ENCODE results near the gene RNF144B. TPM values are rescaled to one million over a fixed set of nuclear protein-coding genes. Genes with fewer than 3 reads are reported as not detected.

The RNF144B gene
- total RNA-seq, 2 donors from 2014 or later = 4.0 to 5.4 TPM

DNA sequence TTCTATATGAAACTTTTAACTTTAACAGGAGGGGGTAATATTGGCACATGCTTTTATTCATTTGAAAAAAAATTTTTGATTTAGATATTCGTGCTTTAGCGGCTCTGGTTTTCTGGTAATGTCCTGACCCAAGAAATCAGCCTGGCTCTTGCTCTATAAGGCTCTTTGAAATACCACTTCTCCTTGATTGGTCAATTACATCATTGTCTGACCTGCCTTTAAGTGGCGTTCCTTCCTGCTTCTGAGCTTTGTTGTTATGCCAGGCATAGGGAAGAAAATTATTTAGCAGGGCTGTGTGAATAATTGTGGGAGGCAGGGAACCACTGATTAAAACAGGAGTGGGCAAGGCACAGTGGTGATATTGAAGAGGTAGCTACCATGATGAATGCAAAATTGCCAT, 3.9 kb downstream of the RNF144B start:
- no peaks in the 10 kb centered on the region for H3K9me3 ChIP-seq
- WGBS, 2 donors = 57 to 63% methylated on average over 3 of the region's 3 CpGs
- peak overlapping the region in 3 of 4 donors; percentile 14 to 87 (median 17) for H3K27ac ChIP-seq
- no peak overlapping the region for H3K4me3 ChIP-seq
- no peaks in the 10 kb centered on the region for H3K36me3 ChIP-seq (replicated peaks in 1 of 2; ENCODE audit: insufficient read depth in 1 of 2, low read depth in 2 of 2)
- intact Hi-C loops (cut with DNase I) = no loop called here
- H3K4me1 ChIP-seq = peaks cover 44% of the 10 kb centered on the region
- no peaks in the 10 kb centered on the region for H3K27me3 ChIP-seq
- ATAC-seq = no peak
- no peak for DNase-seq
- TF ChIP-seq, protein P1, sequence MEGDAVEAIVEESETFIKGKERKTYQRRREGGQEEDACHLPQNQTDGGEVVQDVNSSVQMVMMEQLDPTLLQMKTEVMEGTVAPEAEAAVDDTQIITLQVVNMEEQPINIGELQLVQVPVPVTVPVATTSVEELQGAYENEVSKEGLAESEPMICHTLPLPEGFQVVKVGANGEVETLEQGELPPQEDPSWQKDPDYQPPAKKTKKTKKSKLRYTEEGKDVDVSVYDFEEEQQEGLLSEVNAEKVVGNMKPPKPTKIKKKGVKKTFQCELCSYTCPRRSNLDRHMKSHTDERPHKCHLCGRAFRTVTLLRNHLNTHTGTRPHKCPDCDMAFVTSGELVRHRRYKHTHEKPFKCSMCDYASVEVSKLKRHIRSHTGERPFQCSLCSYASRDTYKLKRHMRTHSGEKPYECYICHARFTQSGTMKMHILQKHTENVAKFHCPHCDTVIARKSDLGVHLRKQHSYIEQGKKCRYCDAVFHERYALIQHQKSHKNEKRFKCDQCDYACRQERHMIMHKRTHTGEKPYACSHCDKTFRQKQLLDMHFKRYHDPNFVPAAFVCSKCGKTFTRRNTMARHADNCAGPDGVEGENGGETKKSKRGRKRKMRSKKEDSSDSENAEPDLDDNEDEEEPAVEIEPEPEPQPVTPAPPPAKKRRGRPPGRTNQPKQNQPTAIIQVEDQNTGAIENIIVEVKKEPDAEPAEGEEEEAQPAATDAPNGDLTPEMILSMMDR (IDR thresholded peaks at IDR 0.05) = no peak
- TF ChIP-seq POLR2A (IDR thresholded peaks at IDR 0.05) = no peak

DNA sequence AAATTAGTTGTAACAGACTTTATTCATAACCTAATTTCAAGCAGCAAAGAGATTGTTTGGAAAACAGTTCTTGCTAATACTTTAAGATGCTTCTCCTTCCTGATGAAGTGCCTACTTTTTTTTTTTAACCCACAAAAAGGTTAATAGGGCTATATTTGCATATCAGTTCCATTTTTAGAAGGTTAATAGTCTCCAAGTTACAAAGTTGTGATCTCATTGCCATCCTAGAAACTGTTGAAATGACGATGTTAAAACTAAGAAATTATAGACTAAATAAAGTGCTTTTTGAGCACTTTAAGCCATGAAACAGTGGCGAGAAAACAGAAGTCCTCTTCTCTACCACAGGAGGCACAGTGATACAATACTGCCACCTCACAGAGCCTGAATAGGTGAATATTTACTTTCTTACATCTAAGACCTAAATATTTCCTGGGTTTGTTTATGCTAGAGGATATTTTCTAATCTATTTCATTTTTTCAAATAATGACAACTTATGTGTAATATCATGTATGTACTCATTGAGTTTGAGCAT, 5.3 kb downstream of the RNF144B start:
- no peak for TF ChIP-seq POLR2A (IDR thresholded peaks at IDR 0.05)
- TF ChIP-seq, protein P1 (IDR thresholded peaks at IDR 0.05) = no peak
- Histone ChIP-seq H3K9me3 (no peaks in the 10 kb centered on the region), H3K4me1 (peaks cover 46% of the 10 kb centered on the region), H3K36me3 (replicated peaks in 1 of 2; ENCODE audit: insufficient read depth in 1 of 2, low read depth in 2 of 2) (no peaks in the 10 kb centered on the region), H3K27me3 (no peaks in the 10 kb centered on the region), H3K27ac (no peak overlapping the region), H3K4me3 (no peak overlapping the region)
- no peak for ATAC-seq
- WGBS, 2 donors = 76 to 83% methylated on average over 2 of the region's 2 CpGs
- DNase-seq = no peak
- intact Hi-C loops (cut with DNase I) = no loop called here

DNA sequence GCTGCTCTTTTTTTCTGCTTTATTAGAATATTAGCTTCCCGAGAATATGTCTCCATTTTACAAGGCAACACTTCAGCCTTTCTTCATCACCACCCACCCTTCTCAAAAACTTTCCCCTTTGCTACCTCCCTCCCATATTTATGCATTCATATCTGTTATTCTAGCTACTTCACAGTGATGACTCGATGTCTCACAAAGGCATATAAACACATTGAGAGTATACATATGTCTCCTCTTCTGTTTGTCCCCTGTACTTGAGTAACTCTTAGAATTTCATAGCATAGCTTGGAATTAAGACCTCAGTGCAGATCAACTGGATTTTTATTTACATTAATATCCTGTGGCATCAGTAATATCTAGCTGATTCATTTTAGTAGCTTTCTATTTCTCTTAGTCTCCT, 6.5 kb downstream of the RNF144B start:
- no peak for TF ChIP-seq POLR2A (IDR thresholded peaks at IDR 0.05)
- TF ChIP-seq, protein P1 (IDR thresholded peaks at IDR 0.05) = no peak
- Histone ChIP-seq H3K36me3 (replicated peaks in 1 of 2; ENCODE audit: insufficient read depth in 1 of 2, low read depth in 2 of 2) (no peaks in the 10 kb centered on the region), H3K27me3 (no peaks in the 10 kb centered on the region), H3K4me1 (peaks cover 53% of the 10 kb centered on the region), H3K9me3 (no peaks in the 10 kb centered on the region), H3K27ac (no peak overlapping the region), H3K4me3 (no peak overlapping the region)
- intact Hi-C loops (cut with DNase I) = no loop called here
- no peak for ATAC-seq
- 95 to 97% methylated on average over 2 of the region's 2 CpGs for WGBS, 2 donors
- DNase-seq = no peak

DNA sequence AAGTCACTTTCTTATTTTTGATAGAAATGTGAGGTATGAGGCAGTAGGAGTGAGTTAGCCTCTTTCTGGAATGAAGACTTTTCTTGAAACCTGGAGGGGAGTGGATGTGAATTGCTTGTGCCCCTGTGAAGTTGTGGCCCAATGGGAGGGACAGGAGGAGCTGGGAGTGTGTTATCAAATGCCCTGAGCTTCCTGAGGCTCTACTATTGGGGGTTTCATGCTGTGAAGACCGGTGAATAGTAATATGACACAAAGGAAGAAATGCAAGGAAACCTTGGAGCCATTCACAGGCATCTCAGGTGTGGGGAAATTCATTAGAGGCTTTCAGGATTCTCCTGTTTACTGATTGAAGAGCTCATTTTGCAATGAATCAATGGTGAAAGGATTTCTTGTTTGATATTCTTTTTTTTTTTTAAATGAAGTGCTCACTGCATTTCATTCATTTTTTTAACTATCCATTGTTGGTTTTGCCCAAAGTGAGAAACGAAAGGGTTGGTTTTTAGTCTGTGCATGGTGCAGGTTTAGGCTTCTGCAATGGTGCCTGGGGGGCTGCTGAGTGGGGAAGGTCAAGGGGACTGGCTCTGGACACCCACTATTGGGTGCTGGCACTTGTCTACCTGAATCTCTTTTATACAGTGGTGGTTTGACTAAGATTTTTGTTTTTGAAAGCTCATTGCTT, 8.2 kb downstream of the RNF144B start:
- 66 to 88% methylated on average over 2 of the region's 2 CpGs for WGBS, 2 donors
- no peaks in the 10 kb centered on the region for H3K36me3 ChIP-seq (replicated peaks in 1 of 2; ENCODE audit: insufficient read depth in 1 of 2, low read depth in 2 of 2)
- no peaks in the 10 kb centered on the region for H3K9me3 ChIP-seq
- intact Hi-C loops (cut with DNase I) = no loop called here
- no peak overlapping the region for H3K4me3 ChIP-seq
- DNase-seq (no peak), ATAC-seq (no peak)
- TF ChIP-seq POLR2A (IDR thresholded peaks at IDR 0.05) = no peak
- TF ChIP-seq, protein P1 (IDR thresholded peaks at IDR 0.05) = no peak
- H3K4me1 ChIP-seq = peaks cover 46% of the 10 kb centered on the region
- H3K27me3 ChIP-seq = no peaks in the 10 kb centered on the region
- H3K27ac ChIP-seq = no peak overlapping the region

DNA sequence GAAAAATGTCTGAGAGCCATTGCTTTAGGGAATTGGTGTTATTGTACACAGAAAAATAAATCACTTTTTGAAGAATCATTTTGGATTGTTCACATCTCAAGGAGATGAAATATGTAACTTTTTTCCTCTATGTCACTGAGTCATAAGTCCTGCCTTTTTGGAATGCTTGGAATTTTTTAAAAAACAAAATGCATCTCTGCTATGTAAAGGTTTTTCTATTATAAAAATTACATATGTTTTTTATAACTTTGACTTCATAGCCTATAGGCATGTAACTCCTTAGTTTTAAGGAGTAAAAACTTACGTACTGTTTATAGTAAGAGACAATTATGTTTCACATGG, 8.7 kb downstream of the RNF144B start:
- no peaks in the 10 kb centered on the region for H3K36me3 ChIP-seq (replicated peaks in 1 of 2; ENCODE audit: insufficient read depth in 1 of 2, low read depth in 2 of 2)
- no peak for TF ChIP-seq POLR2A (IDR thresholded peaks at IDR 0.05)
- TF ChIP-seq, protein P1 (IDR thresholded peaks at IDR 0.05) = no peak
- intact Hi-C loops (cut with DNase I) = no loop called here
- 100% methylated on average over 1 of the region's 1 CpG for WGBS, 2 donors
- H3K27ac ChIP-seq = no peak overlapping the region
- no peak for ATAC-seq
- no peaks in the 10 kb centered on the region for H3K27me3 ChIP-seq
- no peak for DNase-seq
- H3K9me3 ChIP-seq = no peaks in the 10 kb centered on the region
- no peak overlapping the region for H3K4me3 ChIP-seq
- peaks cover 47% of the 10 kb centered on the region for H3K4me1 ChIP-seq
